Activated CD4-positive, alpha-beta T cell treated with anti-CD3 and anti-CD28 coated beads, Interleukin-10, Interleukin-2, amounts not matched to agents 100 ng/mL and 50 ng/mL, durations not matched to agents 16 hours and 8 hours (primary cell): ENCODE data around the gene RIMS1.

Experiments used
- DNase-seq: peaks from one replicate; pipeline ENCODE4 v3.0.0-alpha.2; 2020

The RIMS1 gene

DNA sequence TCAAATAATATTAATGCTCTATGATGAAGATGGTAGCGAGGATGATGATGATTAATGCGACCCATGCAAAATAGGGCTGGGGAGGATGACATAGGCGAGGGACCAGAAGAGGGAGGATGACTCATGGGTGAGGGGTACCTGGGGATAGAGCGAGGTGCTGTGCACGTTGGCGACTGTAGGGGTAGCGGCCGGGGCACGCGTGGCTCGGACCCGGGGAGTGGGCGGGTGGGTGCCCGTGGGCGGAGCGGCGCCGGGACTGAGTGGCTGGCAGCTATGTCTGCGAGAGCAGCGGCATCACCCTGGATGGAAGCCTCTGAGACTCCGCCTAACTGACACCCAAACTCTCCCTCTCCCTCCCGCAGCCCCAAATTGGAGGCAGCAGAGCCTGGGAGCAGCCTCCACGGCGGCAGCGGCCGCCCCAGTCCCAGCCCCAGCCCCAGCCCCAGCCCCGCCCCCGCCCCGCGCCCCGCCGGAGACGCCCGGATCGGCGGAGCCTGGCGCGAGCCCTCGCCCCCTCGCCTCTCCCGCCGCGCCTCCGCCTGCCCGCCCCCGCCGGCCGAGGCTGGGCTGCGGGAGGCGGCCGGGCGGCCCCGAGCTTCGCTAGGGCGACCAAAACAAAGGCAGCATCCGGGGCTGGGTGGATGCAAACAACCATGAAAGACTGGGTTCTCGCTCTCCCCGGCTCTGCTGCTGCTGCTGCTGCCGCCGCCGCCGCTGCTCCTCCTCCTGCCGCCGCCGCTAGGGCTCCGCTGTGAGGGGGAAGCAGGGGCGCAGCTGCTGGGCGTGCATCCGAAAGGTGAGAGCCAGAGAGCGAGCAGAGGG, at the start of gene RIMS1:
RIMS1 (plus strand) TSS at position 367 of the 822 bp plus-strand sequence. CDS start 474 bp downstream, outside the sequence.
- peak; percentile 14 for DNase-seq

DNA sequence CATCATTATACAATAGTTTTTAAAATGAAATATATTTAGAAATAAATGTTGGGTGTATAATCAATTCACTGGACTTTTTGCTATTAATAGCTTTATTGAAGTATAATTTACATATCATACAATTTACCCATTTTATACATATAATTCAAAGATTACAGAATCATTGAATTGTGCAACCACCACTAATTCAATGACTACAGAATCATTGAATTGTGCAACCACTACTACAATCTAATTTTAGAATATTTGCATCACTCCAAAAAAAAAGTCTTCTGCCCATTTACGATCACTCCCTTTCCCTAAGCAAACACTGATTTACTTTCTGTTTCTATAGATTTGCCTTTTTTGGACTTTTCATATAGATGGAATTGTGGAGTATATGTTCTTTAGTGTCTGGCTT, 35.1 kb upstream of the RIMS1 start:
- no peak for DNase-seq

DNA sequence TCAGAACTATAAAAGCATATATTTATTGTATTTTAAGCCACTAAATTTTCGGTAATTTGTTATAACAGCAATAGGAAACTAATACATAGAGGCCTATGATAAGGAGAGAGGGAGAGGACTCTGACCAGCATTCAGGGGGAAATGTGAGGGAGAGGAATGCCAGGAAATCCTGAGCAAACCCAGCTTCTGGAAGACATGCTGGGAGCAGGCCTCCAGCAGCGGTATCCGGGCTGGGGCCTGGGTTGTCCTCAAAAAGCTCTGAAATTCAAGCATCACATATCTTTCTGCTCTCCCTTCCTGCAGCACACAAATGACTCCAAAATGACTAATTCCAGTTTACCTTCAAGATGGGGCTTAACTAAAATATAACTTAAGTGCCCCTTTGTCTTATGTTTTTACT, 33.4 kb upstream of the RIMS1 start:
- no peak for DNase-seq

DNA sequence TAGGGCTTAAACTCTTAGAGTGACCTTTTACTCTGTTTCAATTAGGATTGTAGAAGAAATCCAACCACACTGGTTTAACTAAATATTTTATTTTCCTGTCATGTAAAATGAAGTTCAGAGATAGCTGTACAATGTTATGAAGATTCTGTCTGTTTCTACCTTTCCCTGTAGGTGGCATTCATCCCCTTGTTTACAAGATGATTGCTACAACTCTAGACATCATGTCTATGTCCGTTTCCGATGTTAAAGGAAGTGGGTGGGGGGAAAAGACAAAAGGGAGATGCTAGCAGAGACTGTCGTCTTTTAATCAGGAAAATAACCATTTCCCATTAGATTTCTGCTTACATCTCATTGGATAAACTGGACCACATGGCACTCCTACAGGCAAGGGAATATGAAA, 30.9 kb upstream of the RIMS1 start:
- no peak for DNase-seq

DNA sequence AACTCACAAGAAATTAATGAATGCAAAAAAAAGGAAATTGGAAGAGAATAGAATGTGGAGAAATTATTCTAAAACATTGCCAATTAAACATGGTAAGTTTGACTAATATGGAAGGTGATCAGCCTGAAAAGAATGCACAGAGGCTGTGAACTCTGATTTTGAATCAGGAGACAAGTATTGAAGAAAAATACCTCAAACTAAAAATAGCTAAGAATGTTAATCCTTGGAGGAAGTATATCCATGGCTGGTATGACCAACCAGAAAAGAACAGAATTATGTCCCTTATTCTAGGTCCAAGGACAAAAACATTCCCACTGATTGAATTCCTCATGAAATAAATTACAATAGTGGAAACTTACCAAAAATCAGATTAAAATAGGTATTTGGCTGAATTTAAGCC, 7.3 kb upstream of the RIMS1 start:
- DNase-seq = no peak

- no peak for DNase-seq
Observed at GRCh38 chr6:71887006-71887743, 825 bp downstream of the RIMS1 start.

- DNase-seq = no peak
Observed at GRCh38 chr6:71887744-71888230, 1.4 kb downstream of the RIMS1 start.

DNA sequence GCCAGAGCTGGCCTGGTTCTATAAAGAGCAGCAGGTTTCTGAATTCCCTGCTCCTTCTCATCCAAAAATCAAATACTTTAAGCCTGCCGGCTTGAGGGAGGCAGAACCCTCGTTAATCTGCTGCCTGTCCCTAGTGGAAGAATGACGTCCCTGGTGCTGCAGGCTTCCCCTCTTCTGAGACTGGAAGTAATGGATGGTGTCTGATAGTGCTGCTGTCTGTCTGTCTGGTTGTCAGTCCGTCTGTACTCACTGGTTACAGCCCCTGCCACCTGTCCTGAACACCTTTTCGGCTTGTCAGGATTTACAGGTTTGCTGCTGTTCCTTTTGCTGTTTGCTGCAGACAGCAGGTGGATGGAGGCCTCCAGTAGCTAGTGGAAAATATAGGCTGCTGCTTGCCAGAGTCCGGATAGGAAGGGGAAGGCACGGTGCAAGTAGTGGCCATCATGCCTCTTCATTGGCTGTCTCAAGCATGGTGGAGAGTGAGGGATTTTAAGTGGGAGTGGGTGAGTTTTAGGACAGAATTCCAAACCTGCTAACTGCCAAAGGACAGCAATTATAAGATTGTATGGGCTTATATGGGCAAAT, 2.5 kb downstream of the RIMS1 start:
- no peak for DNase-seq

- no peak for DNase-seq
Observed at GRCh38 chr6:71889366-71889765, 3.0 kb downstream of the RIMS1 start.

GRCh38 chr6:71892641-71893040, 6.3 kb downstream of the RIMS1 start:
- no peak for DNase-seq

DNA sequence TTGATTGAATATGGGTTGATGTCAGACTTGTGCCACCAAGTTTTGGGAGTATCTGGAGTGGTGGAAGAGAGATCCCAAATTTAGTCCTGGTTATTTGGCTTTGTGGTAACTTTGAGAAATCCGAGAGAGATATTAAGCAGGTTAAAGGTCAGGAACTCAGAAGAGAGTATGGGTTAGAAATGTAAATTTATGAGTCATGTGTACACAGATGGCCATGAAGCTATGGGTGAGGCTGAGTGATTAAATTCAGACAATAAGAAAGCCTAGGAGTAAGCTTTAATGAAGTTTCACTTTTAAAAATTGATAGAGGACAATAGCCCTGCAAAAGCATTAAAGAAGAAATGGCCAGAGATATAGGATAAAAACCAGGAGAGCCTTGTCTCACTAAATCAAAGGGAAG, 14.3 kb downstream of the RIMS1 start:
- no peak for DNase-seq

DNA sequence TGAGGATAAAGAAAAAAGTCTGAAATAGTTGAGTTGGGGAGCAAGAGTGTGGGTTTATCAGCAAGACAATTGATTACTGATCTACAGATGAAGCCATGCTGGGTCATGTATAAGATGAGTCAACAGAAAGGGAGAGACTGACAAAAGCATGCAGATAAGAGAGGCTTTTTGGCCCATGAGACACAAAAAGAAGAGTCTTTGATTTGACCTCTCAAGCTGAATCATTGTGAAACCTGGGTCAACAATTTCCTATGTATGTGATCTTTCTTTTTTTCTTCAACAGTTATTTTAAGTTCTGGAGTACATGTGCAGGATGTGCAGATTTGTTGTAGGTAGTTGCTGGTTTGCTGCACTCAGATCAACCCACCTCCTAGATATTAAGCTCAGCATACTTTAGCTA, 15.9 kb downstream of the RIMS1 start:
- no peak for DNase-seq

GRCh38 chr6:71906813-71907212, 20.5 kb downstream of the RIMS1 start:
- no peak for DNase-seq

DNA sequence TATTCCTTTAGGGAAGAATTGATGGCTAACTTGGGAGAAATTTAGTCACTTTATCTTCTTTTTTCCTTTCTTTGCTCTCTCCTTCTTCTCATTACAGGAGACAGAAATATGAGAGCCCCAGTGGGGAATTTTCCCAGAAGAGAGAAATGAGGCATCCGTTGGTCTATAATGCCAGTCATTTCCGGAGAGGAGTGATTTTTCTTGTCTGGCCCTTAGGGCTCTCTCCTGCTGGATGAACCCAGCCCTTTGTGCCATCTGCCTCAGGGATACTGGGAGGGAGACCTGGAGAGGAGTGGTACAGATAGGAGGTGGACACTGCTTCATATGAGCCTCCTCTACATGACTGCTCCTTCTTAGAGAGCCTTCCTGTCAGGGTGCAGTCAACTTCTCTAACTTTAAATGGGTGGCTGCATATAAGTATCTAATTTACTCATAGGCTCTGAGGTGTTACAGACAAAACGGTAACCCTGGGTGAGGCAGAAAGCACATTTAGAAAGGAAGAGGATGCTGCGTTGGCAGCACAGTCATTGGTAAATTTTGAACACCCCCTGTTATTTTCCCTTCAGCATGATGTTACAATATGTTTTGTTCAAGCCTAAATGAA, 21.9 kb downstream of the RIMS1 start:
- no peak for DNase-seq

DNA sequence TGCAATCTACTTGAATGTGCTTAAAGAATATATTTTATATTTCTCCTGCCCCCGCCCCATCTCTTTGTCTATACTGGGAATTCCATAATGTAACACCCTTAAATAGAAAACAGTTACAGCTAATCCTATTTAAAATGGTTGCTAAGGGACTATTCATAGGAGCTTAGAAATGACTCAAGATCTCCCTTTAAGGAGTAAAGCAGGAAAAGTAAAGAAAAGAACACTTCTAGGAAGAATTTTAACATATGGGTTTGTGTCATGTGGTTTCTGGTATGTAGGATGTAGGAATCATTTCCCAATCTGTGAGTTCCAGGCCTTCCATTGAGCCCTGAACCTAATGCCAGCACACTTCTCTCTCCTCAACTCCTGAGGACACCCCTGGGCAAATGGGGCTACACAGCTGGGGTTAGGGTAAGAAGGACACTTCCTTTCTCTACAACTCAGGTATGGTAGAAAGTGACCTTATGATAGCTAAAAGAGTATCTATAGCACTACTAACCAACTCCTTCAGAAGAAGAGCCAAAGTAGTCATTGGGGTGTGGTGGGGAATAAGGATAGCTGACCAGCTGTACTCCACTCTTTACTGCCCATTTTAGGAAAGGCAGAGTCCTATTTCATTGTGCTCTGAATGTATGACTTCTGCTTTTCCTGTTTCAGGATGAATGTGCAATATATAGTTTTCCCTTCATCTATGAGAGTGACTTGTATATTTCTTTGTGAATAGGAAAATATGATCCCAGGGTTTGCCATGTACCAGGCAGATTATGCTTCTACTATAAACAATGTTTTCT, 27.3 kb downstream of the RIMS1 start:
- DNase-seq = no peak

DNA sequence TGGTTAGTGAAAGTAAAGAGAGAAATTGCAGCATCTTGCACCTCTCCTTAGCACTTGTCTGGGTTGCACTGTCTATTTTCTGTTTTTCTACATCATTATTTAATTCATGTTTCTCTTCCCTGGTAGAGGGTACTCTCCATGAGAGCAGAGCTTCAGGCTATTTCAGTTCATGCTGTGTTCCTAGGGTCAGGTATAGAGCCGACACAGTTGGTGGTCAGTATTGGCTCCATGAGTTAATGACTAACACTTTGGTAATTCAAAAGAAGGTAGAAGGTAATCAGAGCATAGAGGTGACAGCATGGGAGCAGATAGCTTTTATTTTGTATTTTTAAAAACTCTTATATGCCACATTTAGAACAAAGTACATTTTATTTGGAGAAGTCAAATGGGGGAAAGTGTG, 42.7 kb downstream of the RIMS1 start:
- DNase-seq = no peak

GRCh38 chr6:71933881-71934280, 47.5 kb downstream of the RIMS1 start:
- DNase-seq = no peak

DNA sequence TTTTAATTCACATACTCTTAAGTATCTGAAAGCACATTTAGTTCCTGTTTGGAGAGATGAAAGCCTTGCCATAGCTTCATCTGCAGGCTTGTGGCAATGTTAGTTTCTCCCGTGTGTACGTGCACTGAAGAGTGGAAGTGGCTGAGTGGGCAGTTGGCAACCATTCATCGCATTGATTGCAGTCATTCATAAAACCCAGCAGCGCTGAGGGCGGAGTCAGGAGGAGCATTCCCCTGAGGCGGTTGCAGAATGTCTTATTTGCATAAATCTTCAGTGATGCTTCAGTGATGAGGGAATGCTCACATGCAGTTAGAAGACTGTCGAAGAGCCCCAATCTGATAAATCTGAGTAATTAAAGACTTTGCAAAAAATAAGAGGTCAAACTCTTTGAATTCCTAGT, 79.1 kb downstream of the RIMS1 start:
- DNase-seq = no peak

DNA sequence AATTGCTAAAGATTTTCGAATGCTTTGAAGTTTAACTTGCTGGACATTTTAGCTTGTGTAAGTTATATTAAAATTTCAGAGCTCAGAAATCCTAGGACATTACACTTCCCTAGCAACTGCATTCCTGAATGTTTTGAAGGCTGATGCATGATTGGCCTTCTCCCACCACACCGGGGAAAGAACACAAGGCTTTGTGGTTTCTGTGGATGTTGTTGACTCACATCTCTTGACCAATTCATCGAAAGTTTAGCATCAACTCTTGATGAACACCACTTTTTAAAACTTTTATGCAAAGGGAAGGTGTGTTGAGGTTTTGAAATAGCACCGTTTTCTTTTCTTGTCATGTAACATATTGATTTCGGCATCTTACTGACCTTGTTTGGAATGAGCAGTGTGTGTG, 81.1 kb downstream of the RIMS1 start:
- DNase-seq = no peak

- DNase-seq = no peak
Observed at GRCh38 chr6:71977884-71978283, 91.5 kb downstream of the RIMS1 start.

GRCh38 chr6:71979911-71980310, 93.6 kb downstream of the RIMS1 start:
- no peak for DNase-seq

- DNase-seq = peak; percentile 3
Observed at GRCh38 chr6:71982389-71982788, 96.0 kb downstream of the RIMS1 start.

- DNase-seq = no peak
Observed at GRCh38 chr6:71983131-71983530, 96.8 kb downstream of the RIMS1 start.
